Stimulated activated CD4-positive, alpha-beta T cell treated with anti-CD3 and anti-CD28 coated beads, TNF-alpha, amount 100 ng/mL, for 4 hours (primary cell): Measurements from ENCODE around the gene SYNE1.
"Not testable (repeated sequence)": the region's sequence is repeated elsewhere in the genome, so short reads cannot be mapped to it uniquely, and the experiment has no call there.

ENCODE experiments used
- DNase-seq, 3 experiments: peaks; one replicate each; pipeline ENCODE4 v3.0.0-alpha.2; 2020; ENCODE audit warnings: low read depth in 3 of 3

SYNE1 gene

DNA sequence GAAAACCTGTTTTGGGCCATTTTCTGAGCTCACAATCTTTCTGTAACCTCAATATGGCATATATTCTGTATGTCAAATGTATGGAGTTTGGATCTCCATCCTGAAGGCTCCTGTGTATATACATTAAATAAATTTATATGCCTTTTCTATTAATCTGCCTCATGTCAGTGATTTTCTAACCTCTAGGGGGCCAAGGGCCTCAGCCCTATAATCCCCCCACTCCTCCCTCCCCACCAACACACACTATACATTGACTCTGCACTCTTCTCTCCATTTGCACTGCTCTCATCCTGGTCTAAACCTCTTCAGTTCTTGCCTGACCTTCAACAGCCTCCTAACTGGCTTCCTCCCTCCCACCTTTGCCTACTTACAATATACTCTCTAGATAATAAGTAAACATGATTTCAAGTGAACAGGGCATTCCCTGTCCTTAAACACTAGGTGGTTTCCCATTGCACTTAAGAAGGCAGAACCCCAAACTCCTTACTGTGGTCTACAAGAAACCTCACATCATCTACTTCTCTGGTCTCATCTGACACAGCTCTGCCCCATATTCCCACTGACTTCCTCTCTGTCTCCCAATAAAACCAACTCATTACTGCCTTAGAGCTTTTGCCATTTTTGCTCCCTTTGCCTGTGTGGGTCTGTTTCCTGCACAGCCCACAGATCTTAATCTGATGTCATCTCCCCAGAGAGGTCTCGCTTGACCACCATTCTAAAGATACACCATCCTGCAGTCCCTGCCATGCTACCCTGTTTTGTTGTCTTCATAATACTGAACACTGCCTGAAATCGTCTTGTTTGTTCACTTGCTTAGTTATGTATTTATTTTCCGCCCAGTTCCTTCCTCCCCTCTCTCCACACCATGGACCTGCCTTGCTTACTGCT lies 213.7 kb downstream of the SYNE1 start:
- DNase-seq = no peak

DNA sequence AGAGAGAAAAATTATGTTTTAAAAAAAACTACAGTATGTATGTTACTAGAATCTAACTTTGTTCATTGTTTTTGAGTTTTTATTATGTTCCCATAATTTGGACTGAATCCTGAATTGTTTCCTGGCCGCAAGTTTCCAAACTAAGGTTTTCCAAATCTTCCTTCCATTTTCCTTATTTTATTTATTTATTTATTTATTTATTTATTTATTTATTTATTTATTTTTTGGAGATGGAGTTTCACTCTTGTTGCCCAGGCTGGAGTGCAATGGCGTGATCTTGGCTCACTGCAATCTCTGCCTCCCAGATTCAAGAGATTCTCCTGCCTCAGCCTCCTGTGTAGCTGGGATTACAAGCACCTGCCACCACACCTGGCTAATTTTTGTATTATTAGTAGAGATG lies 215.7 kb downstream of the SYNE1 start:
- DNase-seq = not testable (repeated sequence)

GRCh38 chr6:152420696-152421095 lies 216.5 kb downstream of the SYNE1 start:
- no peak for DNase-seq

- DNase-seq = no peak
Measured at GRCh38 chr6:152418551-152418950, 218.6 kb downstream of the SYNE1 start.

DNA sequence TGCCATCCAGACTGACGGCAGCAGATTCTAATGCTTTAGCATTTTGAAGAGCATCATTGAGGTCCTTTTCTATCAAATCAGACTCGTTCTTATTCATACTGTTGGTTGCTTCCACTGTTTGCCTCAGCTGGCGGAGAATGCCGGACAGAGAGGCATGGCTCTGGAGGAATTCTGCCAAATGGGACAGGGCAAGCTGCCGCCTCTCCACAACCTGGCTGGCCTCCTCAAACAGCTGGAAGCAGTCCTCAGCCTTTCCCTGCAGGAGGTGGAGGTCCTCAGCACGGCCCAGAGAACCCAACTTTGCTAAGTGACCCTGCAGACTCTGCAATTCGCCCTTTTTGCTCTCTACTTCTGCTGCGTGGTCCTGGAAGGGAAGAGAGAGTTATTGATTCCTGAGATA lies 220.5 kb downstream of the SYNE1 start:
- no peak for DNase-seq

GRCh38 chr6:152404936-152405595 lies 232.1 kb downstream of the SYNE1 start:
- no peak for DNase-seq

GRCh38 chr6:152404086-152404857 lies 232.9 kb downstream of the SYNE1 start:
- DNase-seq = no peak

- no peak for DNase-seq
Measured at GRCh38 chr6:152402791-152403190, 234.4 kb downstream of the SYNE1 start.

GRCh38 chr6:152401978-152402377 lies 235.2 kb downstream of the SYNE1 start:
- no peak for DNase-seq

GRCh38 chr6:152399399-152399798 lies 237.8 kb downstream of the SYNE1 start:
- DNase-seq = no peak

DNA sequence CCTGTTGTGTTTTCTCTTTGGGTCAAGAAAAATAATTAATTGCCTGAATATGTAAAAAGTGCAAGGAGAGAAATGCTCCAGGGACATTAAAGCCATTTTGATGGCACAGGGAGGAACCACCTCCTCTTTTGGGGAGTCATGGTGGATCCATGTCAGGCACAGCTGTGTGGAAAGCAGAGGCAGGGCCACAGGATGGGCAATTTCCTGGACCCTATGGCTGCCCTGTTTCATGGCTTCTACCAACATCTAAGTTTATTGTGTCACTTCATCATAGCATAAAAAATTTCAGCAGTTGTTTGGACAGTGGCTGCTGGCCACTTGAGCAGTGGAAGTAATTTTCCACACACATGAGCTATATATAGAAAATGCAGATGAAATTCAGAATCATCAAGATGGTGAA lies 238.2 kb downstream of the SYNE1 start:
- DNase-seq = no peak

GRCh38 chr6:152398316-152398715 lies 238.8 kb downstream of the SYNE1 start:
- DNase-seq = no peak

DNA sequence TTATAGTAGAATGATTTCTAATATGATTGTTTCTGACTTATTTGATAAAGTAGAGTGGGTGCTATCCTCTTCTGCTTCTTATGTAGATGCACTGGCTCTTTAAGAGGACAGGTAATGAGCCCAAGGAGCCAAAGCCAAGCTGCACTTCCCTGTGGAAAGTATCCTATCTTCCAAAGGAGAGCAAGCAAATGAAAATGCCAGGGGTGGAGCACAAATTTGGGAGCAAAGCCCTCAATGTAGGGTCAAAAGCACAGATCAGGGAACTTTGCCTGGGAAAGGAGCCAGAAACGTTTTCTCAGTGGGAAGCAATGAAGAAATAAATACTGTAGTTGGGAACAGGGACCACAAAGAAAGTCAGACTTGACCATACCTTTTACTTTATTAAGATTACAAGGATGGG lies 242.9 kb downstream of the SYNE1 start:
- DNase-seq = no peak

- DNase-seq = no peak
Measured at GRCh38 chr6:152391179-152391880, 245.8 kb downstream of the SYNE1 start.

DNA sequence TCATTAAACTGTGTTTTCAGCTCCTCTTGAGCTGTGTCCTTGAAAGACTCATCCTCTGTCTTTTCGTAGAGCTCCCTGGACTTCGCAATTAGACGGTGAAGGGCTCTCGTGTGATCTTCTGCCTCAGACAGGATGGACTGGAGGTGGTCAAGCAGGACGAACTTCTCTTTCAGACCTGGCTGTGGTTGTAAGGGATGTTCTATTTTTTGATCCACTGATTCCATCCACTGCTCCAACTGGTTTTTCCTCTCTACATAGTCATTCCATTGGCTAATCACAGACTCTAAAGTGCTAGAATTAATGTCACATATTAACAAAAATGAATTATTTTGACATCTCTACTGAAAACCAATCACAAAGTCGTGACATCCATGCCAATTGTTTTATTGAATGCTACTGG lies 250.1 kb downstream of the SYNE1 start:
- no peak for DNase-seq

GRCh38 chr6:152386131-152386530 lies 251.0 kb downstream of the SYNE1 start:
- DNase-seq = no peak

- DNase-seq = no peak
Measured at GRCh38 chr6:152380993-152381898, 255.9 kb downstream of the SYNE1 start.

DNA sequence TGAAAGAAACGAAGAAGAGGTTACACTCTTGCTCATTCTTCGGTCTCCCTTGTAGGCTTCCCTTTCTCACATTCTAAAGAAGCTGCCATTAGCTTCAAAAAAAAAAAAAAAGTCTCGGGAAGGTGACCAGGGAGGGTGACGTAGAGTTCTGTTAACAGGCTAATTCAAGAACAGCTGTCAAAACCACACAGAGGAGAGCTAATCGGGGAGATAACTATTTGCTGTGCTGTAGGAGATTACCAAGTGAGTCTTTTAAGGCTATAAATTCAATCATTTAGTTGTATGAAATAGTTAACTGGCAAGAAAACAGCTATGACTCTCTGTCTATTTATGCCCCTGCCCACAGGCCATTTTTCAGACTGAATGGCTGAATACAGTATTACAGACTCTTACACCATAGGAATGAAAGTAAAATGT lies 256.8 kb downstream of the SYNE1 start:
- DNase-seq = no peak

DNA sequence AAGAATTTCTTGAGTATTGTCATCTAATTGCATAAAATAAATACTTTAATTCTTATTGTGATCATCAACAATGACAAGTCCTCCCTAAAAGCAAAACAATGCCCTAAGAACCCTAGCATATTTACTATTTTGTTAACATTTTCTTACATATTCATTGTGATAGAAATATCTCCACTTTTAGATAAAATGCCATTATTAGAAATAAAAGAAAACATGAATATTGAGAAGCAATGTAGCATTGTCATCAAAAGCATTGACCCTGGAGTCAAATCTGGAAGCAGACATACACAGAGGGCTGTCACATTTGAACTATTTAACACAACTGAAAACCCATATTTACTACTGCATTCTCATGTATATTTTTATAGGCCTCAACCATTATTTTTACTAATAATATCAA lies 257.7 kb downstream of the SYNE1 start:
- DNase-seq = no peak

DNA sequence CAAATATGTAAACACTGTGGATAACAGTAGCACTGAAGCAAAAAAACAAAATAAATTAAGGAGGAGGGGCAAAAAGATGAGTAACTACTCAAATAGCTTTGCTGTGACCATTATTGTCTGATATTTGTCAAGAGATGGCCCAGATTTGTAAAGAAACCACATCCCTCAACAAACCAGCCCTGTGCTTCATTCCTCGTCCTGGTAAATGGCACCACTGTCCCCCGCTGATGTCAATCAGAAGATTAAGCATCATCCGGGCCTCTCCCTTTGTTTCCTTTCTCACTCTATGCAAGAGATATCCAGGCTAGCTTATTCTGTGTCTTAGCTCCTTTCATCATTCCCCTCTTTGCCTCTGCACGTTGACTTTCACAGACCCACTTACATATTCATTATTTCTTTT lies 259.0 kb downstream of the SYNE1 start:
- DNase-seq = no peak

- no peak for DNase-seq
Measured at GRCh38 chr6:152375197-152375596, 262.0 kb downstream of the SYNE1 start.
